Fibroblast of skin of left quadriceps (primary cell): ENCODE results near the gene PRRX1.
A peak's percentile ranks its signal among the peaks of the same experiment; 100 is the strongest.

Experiments used
- DNase-seq, 2 experiments: peaks; one replicate each; pipeline ENCODE4 v3.0.0-alpha.2; 2013; ENCODE audit warnings: low read depth in 2 of 2

Gene PRRX1

DNA sequence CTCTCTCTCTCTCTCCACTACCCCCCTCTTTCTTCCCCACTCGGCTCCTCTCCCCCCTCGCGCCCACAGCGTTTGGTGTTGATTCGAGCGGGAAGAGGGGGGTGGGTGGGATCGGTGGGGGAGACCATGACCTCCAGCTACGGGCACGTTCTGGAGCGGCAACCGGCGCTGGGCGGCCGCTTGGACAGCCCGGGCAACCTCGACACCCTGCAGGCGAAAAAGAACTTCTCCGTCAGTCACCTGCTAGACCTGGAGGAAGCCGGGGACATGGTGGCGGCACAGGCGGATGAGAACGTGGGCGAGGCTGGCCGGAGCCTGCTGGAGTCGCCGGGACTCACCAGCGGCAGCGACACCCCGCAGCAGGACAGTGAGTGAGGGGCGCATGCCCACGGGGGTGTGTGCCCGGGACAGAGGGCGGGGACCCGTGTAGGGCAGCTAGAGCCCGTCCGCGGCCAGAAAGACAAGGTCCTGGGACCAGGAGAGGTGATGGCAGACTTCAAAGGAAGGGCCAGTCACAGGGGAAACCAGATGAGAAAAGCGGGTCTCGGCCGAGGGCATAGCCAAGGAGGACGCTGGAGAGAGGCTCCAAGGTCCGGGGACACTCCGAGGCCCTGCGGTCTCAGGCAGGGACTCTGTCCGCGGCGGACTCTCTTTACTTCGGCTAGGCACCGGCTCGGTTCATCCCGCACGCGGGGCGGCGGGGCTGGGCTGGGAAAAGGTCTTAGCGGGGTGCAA, at the start of gene PRRX1:
TSS of gene PRRX1 (plus strand) at position 39 of the 735 bp plus-strand sequence. CDS start at position 127, 88 bp downstream.
- DNase-seq: peak in 1 of 2 experiments; percentile 39

DNA sequence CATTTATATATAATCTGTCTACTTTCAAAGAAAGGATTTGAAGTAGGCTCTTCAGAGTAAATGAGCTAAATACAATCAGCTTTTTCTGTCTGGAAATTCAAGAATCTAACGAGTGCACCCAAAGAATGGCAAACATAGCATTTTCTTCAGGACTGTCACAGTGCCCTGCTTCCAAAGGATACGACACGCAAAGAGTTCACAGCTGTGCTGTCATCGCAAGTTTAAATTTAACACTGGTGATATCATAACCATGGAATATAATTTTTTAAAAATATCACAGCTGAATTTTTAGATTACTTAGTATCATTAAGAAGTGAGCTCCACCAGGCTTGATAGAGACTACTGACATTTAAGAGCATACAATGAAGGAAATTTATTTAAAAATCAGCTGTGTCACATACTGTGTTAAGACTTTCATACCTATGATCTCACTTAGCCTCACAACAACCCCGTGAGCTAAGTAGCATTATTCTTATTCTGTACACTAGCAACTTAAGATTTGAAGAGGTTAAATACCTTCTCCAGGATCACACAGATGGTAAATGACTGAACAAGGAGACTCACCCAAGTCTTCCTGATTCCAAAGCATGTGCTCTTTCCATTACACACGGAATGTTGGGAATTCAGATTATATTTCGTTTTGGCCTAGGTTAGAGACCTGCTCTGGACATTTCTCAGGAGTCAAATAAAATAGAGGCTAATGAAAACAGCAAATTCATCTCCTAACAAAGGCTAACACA, 46.2 kb upstream of the PRRX1 start:
- no peak for DNase-seq

DNA sequence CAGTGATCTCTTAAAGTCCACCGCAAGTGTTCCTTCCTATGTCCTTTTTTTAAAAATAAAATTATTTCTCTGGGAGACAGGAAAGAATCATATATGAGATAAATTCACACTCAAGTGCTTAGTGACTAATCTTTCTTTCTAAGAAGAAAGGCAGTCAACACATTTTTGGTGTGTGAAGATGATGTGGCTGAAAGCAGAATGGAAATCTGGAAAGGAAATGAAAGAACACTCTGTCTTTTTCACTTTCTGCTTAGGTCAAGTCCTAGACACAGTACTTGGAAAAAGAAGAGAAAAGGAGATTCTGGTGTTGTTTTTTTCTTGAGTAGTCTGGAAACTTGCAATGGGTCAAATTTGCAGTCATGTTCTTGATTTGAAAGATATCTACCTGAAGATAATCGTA, 45.5 kb upstream of the PRRX1 start:
- no peak for DNase-seq

DNA sequence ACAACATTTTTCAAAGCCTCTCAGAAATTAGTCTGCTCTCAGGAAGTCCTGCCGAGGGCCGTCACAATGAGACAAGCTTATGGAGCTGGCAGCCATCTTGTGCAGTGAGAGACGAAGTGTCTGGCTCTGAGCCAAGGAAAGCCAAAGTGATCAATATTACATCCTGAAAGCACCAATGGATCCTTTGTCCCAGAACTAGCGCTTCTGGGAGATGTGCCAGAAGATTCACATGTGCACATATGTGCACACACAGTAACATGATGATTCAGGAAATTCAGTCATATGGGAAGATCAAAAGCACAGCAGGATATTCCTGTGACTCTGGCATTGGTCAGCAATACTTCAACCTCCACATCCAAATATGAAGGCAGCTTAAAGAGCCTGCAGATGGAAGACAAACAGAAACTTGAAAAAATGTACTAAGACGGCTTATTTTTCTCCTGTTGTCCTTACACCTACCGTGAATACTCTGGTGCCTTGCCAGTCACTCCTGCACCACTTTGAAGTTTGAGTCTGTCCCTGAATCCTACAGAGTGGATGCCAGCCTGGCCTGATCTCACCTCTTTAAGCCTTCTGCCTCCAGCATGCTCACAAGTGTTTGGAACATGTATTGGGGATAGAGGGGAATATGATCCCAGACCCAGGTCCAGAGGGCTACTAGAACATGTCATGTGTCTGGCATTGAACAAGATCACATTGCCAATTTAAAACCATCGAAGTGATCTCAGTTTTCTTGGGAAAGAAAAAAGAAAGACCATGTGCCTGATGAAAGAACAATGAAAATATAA, 44.5 kb upstream of the PRRX1 start:
- peak; percentile 39 to 41 for DNase-seq

DNA sequence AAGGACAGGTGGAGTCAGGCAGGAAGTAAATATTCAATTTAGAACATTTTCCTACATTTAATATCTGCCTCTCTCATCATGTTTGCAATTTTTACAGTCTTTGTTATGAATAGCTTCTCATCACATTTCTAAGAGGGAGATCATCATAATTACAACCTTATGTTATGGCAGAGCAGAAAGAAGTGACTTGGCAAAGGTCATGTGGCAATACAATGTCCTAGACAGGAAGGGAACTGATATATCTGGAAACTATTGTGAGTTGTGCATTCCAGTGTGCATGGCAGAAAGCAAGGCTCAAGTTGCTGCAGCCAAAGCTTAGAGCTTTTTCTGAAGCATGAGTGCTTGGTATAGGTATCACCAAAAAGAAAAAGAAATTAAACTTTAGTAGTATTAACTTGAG, 43.8 kb upstream of the PRRX1 start:
- DNase-seq: peak; percentile 42 to 47

DNA sequence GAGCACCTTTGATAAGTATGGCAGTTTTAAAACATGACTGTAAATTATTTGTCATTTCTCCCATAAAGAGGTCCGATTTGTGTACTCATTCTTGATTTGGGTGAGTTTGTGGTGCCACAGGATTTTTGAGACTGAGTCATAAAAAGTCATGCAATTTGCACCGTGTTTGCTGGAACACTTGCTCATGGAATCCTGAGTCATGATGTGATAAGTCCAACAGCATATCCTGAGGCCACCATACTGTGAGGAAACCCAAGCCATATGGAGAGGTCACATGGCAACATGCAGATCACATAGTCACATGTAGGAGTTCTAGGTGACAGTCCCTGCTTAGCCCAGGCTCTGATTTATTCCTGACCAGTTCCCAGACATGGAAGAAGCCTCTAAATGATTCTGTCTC, 40.8 kb upstream of the PRRX1 start:
- peak; percentile 58 to 60 for DNase-seq

DNA sequence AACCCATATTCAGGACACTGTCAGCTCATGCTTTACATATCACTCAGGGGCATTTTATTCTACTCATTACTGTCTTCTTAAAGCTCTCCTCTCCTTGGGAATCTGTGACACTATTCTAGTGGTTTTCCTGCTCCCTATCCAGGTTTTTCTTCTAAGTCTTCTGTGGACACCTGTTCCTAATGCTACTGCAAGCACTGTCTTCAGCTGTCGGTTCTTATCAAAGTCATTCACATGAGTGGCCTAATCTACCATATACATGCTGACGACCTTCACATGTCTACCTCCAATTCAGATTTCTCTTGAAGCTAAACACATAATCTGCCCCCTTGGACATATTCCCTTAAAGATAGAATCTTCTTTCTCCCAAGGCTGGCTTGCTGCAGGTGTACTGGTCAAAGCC, 39.8 kb upstream of the PRRX1 start:
- DNase-seq: no peak

DNA sequence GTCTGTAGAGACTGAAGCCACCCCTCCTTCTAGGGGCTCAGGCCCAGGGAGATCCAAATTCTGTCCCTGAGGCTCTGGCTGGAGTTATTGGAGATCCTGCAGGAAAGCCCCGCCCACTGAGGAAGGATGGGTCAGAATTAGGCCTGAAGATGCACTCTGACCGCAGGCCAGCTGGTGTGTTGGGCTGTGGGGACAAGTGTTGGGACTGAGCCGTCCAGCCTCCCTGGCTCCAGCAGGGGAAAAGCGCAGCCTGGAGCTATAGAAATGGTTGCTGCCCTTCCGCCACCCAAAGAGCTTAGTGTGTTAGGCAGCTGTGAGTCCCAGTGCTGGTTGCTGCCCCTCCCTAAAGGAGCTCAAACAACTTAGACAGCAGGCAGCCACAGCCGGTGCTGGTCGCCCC, 33.0 kb upstream of the PRRX1 start:
- DNase-seq: no peak

DNA sequence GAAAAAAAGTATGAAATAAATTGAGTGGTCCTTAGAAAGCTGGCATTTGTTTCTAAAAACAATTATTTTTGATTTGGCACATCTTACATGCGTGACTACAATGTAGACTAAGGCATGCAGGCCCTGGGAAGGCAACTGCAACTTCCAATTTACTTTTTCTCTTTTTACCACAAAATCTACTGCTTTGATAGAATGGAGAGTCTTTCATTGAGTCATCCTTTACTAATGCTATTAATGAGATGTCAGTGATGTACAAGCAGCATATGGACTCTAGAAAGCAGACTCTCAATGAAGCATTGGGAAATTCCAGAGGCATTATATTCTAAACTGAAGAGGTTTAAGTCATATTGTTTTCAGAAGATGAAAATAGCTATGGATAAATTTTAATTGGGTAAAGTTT, 29.6 kb upstream of the PRRX1 start:
- DNase-seq: peak; percentile 82 to 83

DNA sequence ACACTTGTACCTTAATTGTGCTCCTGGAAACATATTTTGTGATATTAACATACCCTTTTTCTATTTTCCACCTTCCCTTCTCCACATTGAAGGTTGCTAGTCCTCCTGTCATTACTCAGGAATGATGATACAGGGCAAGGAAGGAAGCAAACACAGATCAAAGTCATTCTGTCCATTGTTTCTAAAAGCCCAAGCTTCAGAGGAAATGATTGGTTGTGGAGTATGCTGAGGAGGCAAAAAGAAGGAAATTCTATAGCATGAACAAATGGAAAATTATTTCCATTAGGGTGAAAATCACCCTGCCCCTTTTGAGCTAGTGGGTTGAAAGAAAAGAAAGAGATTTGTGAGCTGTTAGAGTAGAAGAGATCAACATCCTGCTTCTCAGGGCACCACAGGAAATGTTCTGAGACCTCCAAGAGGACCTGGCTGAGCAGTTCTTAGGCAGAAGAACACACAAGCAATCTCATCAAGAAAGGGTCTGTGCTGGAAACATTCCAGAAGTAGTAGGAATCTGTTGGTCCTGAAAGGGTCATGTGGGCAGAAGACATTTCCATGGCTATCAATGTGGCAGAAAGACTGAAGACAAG, 29.0 kb upstream of the PRRX1 start:
- no peak for DNase-seq

DNA sequence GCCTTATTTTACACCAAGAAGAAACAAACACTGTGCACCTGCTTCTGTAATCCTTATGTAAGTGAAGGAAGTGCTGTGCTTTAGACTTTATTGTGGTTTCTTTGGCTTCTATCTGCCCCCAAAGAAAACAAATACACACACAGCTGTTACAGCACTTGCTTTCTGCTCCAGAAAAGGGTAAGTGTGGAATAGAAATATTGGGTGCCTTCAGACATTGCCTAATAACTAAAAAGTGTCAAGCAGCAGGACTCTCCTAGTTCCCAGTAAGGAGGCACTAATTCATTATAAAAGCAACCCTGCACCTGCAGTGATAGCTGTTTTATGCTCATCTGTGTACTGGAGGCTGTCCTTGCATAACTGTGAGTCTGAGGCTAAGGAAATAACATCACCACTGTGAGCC, 23.4 kb upstream of the PRRX1 start:
- no peak for DNase-seq

DNA sequence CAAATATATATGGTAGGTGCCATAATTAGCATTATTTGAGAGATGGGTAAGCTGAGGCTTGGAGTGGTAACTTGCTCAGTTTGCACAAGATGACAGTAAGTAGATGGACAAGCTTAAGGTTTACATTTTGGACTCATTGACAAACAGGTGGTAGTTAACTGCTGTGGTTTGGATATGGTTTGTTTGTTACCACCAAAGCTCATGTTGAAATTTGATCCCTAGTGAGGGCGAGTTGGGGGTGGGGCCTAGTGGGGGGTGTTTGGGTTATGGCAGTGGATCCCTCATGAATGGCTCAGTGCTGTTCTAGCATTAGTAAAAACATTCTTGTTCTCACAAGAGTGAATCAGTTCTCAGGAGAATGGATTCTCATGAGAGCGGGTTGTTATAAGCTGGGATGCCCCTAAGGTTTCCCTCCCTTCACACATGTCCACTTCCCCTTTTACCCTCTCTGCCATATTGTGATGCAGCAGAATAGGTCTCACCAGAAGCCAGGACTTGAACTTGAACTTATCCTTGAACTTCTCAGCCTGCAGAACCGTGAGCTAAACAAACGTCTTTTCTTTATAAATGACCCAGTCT, 6.6 kb upstream of the PRRX1 start:
- DNase-seq: no peak

DNA sequence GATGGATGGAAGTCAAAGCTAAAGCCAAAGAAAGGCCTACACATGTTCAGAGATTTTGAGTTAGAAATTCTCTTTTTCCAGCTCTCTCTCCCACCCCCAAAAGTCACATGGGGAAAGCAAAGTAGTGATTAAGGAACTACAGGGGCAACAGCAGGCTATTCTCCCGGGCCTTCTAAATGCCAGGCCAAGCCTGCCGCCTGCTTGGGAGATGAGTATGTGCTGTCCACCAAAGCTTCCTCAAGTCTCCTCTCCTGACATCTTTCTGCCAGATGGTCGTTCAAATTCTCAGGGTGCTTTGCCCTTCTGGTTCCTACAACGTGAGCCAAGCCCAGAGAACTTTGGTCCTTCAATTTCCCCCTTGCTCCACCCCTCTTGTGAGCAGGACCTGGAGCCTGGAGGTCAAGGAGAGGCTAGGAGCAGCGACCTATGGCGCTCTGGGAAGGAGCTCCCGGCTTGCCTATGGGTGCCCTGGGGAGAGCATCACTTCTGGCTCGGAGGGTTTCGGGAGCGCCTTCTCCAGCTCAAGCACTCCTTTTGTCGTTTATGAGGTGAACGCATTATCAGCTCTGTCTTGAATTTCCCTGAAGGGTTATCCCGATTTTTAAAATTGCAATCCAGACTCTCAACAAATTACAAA, 4.4 kb upstream of the PRRX1 start:
- peak in 1 of 2 experiments; percentile 40 for DNase-seq

DNA sequence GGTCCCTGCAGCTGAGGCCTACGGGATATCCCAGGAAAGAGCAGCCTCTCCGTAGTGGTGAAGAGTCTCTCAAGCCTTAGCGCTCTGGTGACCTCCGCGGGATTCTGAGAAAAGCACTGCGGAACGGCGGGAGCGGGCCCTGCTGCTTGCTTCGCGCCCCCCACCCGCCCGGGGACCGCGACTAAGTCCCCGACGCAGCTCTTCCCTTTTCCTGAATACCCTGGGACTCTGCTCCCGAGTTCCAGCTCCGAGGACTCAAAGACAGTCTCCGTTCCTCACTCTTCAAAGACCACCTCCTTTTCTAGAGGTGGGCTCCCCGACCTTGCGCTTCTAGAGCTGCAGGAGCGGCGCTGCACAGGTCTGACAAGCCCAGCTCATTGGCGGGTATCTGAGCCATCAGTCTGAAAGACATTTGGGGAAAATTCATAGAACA, 3.6 kb upstream of the PRRX1 start:
- DNase-seq: no peak

DNA sequence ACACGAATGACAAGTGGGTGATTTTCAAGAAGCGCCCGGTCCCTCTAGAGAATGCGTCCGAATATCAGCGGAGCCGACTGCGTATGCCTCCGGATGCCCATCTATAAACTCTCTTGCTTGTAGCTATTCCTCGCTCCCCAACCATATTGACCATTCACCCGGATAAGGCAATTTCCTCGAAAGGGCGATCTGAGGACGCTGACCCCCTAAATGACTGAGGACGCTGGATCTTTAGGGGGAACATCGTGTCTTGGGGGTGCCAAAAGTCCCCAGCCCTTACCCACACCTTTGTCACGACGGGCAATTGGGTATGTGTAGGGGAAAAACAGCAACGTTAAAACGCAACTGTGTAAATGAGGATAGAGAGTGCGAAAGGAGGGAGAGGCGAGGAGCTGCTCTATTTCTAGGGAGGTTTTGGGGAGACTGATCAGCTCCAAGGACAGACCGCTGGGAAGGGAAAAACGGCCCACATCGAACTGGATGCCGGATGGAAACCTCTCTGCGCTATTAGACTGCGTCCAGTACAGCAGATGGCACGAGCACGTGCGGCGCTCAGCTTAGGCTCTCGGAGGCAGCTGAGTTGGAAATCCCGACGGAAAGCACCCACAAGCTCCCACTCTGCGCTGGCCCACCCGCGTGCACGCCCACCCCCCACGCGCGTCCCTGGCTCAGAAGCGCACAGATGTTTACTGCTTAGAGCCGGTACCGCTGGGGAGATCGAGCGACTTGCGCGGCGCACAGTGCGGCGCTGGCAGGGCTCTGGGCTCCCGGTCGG, 2.9 kb upstream of the PRRX1 start:
- DNase-seq: no peak

DNA sequence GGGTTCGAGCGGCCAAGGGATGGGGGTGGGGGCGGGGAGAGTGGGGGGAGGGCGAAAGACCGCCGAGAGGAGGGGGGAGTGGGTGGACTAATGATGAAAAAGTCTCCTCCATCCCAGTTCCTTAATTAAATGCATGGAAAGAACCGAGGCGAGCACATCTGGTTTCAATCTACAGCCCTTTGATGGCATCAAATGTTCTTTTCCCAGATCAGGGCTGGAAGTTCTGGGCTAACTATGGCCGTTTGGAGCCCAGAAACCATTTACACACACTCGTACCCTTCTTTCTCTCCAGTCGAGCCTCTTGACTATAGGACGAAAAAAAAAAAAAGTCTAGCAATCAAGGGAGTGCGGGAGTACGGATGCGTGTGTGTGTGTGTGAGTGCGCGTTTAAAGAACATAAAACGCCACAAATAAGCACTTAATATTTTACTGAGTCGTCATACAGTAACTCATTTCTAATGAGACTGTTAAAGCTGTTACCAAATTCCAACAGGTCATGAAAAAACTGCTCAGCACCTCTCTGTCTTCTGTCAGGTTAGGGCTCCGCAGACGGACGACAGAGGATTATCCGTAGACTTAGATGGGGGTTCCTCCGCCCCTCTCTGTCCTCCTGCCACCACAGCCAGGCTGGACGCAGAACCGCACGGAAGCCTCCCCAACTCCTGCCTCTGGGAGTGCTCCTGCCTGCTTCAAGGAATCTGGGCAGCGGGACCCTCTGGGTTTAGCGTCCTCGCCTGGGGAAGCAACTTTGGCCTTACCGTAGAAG, 2.1 kb upstream of the PRRX1 start:
- peak in 1 of 2 experiments; percentile 63 for DNase-seq

DNA sequence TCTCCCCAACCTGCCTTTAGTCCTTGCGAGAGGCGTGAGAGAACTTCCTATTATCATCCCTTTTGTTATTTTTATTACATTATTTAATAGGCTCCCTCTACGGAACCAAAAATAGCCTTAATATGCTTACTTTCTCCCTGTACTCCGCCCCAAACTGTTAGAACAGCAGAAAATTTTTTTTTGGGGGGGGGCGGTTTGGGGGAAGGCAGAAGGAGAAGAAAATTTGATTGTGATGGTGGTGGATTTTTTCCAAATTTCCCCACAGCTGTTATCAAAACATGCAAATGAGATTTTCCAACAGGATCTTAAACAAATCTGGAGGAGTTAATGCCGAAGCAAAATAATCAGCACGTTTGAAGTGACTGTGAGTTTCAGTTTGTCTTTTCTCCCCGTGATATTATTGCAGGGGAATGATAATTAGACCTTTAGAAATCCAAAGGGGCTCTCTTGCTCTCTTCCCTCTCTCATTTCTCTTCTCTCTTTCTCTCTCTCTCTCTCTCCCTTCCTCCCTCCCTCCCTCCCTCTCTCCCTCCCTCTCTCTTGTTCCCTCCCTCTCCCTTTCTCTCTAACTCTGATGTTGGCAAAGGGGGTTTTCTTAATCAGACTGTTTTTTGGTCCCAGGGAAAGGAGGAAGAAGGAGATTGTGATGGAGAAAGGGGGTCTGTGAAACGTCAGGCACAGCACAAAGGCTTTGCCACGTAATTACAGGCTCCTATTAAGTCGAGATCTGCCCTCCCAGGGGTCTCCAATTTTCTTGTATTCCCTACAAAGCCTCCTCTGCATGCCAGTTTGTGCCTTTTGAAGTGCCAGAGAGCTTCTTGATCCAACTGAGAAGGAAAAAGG, 1.1 kb upstream of the PRRX1 start:
- DNase-seq: peak in 1 of 2 experiments; percentile 43

DNA sequence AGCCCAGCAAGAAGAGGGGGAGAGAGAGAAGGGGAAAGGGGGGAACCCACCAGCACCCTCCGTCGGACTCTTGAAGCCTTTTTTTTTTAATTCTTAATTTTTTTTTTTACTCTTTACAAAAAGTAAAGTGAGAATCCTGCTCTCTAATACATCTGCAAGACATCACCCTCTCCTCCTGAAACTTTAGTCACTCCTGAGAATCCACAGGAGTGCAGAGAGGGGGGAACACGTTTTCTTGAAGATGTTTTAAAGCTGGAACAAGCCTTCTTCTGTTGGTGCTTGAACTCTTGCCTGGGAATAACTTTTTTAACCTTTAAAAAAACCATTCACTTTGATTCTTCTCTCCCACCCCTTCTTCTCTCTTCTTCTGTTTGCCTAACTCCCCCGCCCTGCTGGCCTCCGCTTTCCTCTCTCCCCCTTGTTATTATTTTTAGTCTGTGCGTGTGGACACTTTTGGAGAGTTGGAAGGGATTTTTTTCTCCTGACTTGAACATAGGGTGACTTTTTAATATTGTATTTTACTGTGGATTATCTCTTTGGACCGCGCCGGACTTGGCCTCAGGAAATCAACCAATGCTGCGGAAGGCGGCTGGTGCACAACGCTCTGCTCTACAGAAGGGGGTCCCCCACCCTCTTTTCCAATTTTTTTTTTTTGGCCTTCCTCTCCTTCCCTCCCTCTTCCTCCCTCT, 383 bp upstream of the PRRX1 start:
- DNase-seq: no peak
